Fibroblast of villous mesenchyme (primary cell): ENCODE results near the gene TRIM8. TPM values are rescaled to one million over a fixed set of nuclear protein-coding genes. Genes with fewer than 3 reads are reported as not detected.

ENCODE experiments used
- DNase-seq: peaks from one replicate; pipeline ENCODE4 v3.0.0-alpha.2; 2010; ENCODE audit warnings: low read depth
- H3K4me3 ChIP-seq: 2 replicates; pipeline ENCODE4 v1.5.1; 2011; ENCODE audit warnings: low read depth, mild to moderate bottlenecking, low read length
- total RNA-seq: library from RNA; depleted of rRNA; stranded (reverse); fragments of >200 nt; gene quantifications from 2 replicates; pipeline ENCODE4 v1.2.3, GENCODE V29; 2012
- TF ChIP-seq, protein P1 (sequence below): IDR thresholded peaks from 2 replicates; pipeline ENCODE4 v1.5.1; 2012; ENCODE audit warnings: low read depth, mild to moderate bottlenecking, low read length; ENCODE audit not compliant: insufficient read depth

Gene TRIM8
- total RNA-seq, 1 donor, result 116 TPM

DNA sequence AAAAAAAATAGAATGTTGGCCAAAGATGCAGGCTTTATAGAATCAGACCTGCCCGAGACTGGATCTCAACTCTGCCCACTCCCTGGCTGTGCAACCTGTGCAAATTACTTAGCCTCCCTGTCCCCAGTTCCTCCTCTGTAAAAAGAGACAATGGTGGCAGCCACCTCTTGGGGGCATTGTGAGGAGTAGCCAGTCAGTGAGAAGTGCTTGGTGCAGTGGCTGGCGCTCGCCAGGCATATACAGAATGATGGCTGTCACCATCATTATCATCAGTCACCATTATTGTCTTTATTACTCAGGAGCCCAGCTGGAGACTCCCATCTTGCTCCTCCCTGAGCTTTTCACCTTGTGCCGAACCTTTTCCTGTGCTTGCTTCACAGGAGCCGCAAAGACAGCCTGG lies 29.4 kb upstream of the TRIM8 start:
- TF ChIP-seq, protein P1, sequence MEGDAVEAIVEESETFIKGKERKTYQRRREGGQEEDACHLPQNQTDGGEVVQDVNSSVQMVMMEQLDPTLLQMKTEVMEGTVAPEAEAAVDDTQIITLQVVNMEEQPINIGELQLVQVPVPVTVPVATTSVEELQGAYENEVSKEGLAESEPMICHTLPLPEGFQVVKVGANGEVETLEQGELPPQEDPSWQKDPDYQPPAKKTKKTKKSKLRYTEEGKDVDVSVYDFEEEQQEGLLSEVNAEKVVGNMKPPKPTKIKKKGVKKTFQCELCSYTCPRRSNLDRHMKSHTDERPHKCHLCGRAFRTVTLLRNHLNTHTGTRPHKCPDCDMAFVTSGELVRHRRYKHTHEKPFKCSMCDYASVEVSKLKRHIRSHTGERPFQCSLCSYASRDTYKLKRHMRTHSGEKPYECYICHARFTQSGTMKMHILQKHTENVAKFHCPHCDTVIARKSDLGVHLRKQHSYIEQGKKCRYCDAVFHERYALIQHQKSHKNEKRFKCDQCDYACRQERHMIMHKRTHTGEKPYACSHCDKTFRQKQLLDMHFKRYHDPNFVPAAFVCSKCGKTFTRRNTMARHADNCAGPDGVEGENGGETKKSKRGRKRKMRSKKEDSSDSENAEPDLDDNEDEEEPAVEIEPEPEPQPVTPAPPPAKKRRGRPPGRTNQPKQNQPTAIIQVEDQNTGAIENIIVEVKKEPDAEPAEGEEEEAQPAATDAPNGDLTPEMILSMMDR, result no peak
- no peak overlapping the region for H3K4me3 ChIP-seq
- DNase-seq, result no peak

DNA sequence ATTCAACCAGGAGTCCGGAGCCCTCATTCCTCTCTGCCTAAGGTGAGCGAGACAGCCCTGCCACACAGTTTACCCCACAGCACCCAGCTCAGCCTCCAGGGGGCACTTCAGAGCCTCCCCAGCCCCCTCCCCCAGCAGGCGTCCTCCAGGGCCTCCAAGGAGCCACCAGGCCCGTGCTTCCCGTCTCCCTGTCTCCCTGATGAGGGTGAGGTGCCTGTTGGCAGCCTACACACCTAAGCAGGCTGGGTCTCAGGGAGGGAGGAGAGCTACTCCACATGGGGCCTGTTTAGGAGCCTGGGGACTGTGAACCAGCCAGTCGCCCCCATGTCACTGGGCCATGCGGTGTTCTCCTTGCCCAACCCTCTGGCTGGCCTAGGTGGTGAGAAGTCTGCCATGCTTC lies 28.9 kb upstream of the TRIM8 start:
- TF ChIP-seq, protein P1, result peak; percentile 54

DNA sequence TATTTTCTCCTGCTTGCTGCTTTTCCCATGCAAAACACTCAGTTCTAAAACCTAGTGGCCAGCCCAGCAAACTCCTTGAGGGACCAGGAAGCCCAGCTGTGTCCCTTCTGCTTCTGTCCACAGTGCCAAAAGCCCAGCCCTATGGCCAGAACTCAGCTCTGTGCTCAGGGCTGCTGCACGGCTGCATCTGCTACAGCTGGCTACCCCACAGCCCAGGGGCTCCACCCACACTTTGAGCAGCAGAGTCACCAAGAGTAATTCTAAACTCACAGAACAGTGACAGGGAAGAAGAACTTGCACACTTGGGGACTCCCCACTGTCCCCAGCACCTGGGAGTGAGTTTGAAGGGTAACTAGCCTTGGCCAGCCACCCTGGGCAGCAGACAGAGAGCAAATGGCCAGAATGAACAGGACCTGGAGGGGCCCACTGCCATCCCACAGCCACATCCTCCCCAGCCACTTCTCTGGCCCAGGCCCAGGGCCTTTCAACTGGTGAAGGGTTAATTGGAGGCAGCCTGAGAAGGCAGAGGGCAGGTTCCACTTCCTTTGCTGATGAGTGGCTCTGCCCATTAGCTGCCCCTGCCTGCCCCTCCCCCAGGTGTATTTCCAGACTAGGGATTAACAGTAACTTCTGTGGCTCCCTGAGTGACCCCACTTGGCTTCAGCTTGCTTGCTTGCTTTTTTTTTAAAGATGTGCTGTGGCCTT lies 28.1 kb upstream of the TRIM8 start:
- DNase-seq, result peak; percentile 65
- no peak overlapping the region for H3K4me3 ChIP-seq
- TF ChIP-seq, protein P1, result no peak

More for the DNA sequence above, 28.9 kb upstream of the TRIM8 start:
- H3K4me3 ChIP-seq, result no peak overlapping the region
- DNase-seq, result peak; percentile 29

DNA sequence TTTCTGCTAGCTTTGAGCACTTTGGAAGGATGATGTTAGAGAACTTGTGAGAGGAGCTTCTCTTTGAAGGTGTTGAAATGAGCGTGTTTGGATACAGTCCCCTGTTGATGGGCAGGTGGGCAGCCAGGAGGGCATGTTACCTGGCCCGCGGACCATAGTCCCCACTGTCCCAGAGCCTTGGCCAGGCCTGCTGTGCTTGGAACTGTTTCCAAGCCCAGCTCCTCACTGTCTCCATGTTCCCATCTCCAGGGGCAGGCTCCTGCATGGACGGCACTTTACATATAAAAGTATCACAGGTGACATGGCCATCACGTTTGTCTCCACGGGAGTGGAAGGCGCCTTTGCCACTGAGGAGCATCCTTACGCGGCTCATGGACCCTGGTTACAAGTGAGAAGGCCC lies 27.2 kb upstream of the TRIM8 start:
- TF ChIP-seq, protein P1, result no peak

DNA sequence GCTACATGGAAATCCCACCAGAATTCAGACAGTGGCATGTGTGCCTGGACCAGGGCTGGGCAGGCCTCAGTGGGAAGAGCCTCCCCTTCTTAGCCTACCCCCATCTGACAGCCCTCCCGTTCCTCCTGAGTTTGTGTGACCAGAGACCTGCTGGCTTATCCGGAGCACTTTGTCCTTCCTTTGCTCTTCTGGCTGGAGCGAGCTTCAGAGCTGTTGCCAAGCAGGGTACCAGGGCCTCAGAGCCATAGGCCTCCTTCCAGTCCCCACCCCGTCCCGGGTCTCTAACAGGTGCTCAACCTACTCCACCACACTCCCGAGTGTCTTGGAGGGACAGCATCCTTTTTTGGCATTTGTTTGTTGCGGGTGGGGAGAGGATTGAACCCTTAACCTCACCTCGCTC lies 26.5 kb upstream of the TRIM8 start:
- TF ChIP-seq, protein P1, result no peak
- H3K4me3 ChIP-seq, result no peak overlapping the region
- no peak for DNase-seq

More for the DNA sequence above, 27.2 kb upstream of the TRIM8 start:
- no peak for DNase-seq
- no peak overlapping the region for H3K4me3 ChIP-seq

- no peak overlapping the region for H3K4me3 ChIP-seq
- TF ChIP-seq, protein P1, result no peak
- DNase-seq, result no peak
These were observed 24.8 kb upstream of the TRIM8 start for GRCh38 chr10:102619281-102619981.
